IPS DF 4.7 (cell line): Measurements from ENCODE around the gene CARD11.

ENCODE experiments used
- DNase-seq: peaks from one replicate; pipeline ENCODE4 v3.0.0-alpha.2; 2013; ENCODE audit warnings: low spot score; ENCODE audit errors: extremely low read depth

The CARD11 gene

DNA sequence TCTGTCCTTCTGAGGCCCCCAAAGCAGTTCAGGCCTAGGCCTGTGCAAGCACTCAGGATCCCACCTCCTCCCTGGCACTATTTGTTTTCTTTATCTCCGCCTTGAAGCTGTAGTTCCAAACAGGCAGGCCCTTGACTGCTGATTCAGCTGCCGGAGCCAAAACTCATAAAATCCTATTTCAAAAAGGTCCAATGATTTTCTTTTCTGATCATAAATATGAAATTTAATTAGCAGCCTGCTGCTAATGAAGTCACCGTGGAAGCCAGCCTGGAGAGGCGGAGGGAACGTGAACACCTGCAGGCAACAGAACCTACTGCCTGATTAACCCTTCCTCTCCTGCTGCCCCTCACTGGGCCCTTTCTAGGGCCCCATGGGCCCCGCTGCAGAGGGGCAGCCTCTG, 60.1 kb downstream of the CARD11 start:
- DNase-seq, result no peak

DNA sequence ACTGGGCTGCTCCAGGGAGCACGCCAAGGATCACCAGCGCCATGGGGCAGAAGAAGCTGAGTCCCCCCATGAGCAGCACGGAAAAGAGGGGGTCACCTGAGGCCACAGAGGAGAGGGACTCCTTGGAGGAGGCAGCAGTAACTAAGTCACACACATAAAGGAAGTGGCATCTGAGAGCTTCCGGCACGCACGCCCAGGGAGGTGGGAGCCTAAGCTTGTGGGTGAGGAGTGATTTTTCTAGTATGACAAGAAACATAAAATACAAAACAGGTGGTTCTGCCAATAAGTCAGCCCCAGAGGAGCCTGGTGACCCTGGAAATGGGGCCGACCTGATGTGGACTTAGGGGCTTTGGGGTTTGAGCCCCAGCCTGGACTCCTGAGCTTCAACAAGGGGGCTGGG, 60.8 kb downstream of the CARD11 start:
- DNase-seq, result no peak

DNA sequence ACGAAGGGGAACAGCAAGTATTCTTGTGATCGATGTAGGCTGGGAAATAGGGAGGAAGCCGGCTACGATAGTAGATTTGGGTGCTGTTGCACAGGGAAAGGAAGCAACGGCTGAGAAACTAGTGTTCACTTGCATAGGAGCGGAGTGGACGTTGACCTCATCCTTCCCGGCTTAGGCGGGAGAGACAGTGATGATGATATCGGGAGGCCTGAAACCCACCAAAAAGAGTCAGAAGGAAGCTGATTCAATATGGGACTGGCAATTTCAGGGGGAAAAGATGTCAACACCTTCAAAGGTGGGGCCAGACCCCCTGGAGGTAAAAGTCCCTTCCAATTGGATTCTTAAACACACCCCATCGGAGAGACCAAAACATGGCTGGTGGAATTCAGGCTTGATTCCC, 61.3 kb downstream of the CARD11 start:
- DNase-seq, result no peak

DNA sequence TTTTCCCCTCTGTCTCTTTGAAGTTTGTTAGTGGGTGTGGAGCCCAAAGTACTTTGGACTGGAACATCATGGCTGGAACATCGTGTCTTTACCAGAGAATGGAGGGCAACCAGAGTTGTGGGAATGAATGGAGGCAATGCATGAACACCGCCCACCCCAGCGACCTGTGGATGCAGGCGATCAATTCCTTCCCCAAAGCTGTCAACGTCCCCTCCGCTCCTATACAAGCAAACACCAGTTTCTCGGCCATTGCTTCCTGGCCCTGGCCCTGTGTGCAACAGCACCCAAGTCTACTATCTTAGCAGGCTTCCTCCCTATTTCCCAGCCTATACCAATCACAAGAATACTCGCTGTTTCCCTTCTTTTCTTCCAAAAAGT, 62.6 kb downstream of the CARD11 start:
- DNase-seq, result no peak

DNA sequence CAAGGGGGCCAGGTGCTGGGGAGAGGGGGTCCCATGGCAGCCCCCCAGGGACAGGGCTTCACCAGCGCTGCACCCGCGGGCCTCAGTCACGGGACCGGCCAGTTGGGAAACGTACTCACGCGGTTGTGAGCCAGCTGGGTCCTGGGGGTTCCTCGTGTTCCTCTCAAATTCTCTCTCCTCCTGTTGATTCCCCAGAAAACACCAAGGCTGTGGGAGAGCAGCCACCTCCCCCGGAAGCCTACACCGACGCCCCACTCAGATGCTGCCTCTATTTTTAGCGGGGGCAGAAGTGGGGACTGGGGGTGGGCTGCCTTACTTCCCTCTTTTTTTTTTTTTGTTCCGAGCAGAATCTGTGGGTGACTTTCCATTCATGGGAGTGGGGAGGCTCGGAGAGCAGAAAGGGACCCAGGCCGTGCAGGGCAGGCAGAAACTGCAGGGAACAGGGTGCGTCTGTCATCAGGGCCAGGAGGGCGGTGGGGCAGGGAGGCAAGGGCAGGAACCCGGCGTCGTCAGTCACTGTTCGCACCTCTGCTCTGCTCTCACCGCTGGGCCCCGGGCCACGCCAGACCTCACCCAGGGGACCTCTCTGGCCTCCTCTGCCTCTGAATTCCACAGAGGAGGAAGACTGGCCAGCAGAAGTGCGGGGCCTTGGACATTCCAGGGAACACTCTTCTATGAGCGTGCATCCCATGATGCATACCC, 63.1 kb downstream of the CARD11 start:
- no peak for DNase-seq

DNA sequence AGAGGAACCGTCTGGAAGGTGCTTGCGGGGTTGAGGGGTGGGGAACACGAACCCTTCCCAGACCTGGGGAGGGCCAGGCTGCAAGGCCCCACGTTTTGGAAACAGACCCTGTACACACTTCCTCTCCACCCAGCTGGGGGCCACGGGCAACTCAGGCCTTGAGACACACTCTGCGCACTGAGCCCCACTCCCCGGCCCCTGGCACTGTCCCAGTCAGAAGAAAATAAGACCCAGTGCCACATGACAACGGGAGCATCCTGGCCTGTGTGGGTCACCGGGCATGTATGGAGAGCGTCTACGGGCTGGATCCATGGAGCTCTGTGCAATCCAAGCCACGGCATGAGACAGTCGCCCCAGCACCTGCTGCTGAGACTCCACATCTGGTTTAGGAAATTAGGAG, 63.7 kb downstream of the CARD11 start:
- DNase-seq, result no peak

DNA sequence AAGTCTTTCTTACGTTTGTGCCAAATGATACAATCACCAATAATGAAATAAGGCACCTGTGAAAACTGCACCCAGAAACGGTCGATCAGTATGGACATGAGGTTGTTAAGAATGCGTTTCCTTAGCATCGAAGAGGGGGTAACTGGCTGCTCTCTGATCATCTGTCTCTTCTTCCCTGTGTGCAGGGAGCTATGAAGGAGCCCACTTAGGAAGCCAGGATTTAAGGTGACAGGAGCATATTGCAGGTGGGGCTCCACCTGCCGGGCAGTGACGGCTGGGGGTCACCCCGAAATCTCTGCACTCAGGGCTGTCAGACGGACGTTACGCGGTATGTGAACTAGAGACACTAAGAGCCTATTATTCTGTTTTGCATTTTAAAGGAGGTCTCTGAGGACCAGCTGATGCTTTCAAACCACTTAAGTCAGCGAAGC, 64.5 kb downstream of the CARD11 start:
- no peak for DNase-seq

DNA sequence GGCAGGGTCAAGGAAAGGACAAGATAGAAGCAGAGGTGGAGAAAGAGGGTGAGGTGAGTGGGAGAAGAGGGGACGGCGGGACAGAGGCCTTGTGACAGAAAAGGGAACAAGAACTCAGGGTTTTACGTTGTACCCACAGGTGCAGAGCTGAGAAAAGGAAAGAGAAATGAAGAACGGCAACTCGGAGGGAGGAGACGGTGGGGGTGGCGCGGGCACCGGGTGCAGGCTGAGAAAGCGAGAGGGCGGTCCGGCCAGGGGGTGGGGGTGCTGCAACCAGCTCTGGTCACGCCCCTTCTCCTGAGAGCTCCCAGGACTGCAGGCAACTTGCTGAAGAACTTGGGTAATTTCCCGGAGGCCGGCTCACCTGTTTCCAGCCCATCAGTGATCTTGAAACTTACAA, 65.3 kb downstream of the CARD11 start:
- DNase-seq, result peak; percentile 9

DNA sequence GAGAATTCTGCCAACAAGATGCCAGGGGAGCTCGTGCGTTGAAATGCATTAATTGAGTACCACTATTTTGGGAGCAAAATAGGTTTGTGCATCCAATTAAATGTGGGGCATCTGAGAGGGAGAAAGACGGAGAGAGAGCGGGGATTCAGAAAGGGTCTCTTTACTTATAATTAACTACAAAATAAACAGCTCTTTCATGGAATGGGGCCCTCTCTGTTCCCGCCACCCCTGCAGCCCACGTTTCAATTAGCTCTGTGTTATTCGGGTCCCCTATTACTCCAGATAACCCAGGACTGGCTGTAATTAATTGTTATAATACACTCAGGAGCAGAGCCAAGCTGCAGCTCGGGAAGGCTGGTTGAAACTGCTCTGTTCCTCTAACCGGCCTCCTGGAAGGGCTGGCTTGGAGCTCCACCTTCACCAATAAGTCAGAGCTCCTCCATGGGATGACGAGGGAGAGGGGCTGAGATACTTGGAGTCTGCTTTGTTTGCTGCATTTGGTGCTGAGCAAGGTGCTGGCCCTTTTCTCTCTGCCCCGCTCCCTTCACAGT, 67.8 kb downstream of the CARD11 start:
- DNase-seq, result no peak

DNA sequence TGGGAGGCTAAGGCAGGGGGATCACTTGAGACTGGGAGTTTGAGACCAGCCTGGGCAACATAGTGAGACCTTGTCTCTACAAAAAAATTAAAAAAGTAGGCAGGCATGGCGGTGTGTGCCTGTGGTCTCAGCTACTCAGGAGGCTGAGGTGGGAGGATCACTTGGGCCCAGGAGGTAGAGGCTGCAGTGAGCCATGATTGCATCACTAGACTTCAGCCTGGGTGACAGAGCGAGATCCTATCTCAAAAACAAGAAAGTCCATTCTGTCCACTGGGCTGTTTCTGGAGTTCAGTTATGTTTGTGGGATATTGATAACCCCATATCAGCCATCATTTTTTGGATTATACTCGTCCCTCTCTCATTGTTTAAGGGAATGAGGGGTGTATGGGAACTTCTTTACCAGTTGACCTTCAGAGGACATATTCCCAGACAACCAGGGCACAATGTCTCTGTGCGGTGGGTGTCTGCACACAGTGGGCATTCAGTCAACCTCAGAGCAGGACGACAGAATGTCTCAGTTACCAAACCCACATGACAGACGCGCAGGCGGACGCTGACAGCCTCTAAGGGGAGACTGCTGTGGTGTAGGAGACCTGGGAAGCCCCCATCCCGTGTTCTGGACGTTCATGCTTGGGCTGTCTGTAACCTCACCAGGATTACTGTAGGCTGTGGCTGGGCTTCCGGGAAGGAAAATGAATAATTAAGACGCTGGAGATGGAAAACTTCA, 69.4 kb downstream of the CARD11 start:
- no peak for DNase-seq

DNA sequence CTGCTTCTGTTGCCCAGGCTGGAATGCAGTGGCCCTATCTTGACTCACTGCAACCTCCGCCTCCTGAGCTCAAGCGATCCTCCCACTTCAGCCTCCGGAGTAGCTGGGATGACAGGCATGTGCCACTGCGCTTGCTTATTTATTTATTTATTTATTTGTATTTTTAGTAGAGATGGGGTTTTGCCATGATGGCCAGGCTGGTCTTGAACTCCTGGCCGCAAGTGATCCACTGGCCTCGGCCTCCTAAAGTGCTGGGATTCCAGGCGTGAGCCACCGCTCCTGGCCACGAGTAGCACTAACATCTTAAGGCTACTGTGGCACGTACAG, 70.9 kb downstream of the CARD11 start:
- DNase-seq, result no peak

DNA sequence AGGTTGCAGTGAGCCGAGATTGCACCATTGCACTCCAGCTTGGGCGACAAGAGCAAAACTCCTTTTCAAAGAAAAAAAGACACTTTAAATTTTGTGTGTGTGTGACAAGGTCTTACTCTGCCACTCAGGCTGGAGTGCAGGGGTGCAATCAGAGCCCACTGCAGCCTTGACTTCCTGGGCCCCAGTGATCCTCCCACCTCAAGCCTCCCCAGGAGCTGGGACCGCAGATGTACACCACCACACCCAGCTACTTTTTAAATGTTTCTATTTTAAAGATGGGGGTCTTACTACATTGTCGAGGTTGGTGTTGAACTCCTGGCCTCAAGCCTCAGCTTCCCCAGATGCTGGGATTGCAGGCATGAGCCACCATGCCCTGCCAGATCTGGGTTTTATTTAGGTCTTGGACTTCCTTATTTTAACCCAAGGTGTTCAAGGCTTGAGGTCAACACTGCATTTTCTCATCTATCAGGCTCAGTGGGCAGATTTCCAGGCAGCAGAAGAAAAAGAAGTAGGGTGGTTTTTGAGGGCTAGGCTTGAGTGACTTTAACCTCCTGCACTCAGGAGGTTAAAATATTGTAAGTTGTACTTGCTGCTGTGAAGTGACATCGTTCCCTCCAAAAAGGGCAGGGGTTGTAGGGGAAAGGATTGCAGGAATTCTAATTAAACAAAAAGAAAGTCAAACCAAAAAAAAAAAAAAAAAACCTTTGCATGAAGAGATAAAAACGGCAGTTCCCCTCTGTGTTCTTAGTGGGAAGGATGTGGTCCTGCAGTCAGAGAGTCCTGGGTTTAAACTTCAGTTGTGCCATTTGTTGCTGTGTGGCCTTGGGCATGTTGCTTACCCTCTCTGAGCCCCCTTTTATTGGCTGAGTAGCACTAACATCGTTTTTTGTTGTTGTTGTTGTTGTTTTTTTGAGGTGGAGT, 71.5 kb downstream of the CARD11 start:
- no peak for DNase-seq

DNA sequence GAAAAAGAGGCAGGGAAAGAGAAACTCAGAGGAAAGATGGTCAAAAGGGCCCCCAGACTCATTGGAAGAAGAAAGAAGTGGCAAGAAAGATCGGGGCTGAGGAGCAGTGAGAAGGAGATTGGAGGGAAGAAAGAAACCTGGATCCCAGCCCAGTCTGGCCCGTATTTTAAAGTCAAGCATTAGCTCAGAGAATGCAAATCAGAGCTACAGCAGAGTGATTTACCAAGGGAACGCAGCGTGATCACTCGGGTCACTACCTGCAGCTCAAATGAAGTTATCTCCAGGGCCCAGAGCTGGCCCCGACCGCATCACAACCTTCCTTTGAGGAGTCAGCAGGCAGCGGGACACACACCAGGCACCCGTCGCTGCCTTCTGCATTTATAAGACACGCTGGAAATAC, 72.8 kb downstream of the CARD11 start:
- DNase-seq, result no peak

DNA sequence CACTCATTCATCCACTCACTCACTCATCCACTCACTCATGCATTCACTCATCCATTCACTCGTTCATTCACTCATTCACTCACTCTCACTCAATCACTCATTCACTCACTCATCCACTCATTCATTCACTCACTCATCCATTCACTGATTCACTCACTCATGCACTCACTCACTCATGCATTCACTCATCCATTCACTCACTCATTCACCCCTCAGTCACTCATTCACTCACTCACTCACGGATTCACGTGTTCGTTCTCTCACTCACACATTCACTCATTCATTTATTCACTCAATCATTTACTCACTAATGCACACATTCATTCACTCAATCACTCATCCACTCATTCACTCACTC, 73.4 kb downstream of the CARD11 start:
- no peak for DNase-seq

DNA sequence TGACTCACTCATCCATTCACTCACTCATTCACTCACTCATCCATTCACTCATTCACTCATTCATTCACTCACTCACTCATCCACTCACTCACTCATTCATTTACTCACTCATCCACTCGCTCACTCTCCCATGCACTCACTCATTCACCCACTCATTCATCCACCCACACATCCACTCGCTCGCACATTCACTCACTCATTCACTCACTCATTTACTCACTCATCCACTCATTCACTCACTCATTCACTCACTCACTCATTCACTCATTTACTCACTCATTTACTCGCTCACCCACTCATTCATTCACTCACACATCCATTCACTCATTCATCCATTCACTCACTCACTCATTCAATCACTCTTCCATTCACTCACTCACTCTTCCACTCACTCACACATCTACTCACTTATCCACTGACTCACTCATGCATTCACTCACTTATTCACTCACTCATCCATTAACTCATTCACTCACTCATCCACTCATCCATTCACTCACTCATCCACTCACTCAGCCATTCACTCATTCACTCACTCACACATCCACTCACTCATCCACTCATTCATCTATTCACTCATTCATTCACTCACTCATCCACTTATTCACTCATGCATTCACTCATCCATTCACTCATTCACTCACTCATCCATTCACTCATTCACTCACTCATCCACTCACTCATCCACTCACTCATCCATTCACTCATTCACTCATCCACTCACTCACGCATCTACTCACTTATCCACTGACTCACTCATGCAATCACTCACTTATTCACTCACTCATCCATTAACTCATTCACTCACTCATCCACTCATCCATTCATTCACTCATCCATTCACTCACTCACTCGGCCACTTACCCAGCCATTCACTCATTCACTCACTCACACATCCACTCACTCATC, 74.0 kb downstream of the CARD11 start:
- DNase-seq, result no peak

DNA sequence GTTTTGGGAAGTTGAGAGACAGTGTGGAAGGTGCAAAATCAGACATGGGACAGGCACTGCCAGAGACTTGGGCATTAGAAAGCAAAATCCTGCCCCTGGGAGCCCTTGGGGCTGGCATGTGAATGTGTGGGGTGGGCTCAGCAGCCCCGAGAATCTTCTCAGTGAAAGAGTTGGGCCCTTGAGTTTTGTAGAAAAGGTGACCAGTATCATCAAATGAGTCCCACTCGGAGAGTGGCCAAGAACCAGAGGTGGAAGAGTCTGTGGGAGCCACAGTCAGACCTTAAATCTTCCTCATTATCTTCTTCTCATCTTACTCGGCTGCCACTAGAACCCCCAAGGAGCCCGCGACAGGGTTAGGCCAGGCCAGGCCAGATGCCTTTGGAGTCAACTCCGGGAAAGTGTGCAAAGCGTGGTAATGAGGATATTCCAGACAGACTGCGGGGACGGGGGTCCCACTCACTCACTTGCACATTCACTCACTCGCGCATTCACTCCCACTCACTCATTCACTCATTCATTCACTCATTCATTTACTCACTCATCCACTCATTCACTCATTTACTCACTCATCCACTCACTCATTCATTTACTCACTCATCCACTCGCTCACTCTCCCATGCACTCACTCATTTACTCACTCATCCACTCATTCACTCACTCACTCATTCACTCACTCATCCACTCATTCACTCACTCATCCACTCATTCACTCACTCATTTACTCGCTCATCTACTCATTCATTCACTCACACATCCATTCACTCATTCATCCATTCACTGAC, 74.9 kb downstream of the CARD11 start:
- DNase-seq, result no peak

DNA sequence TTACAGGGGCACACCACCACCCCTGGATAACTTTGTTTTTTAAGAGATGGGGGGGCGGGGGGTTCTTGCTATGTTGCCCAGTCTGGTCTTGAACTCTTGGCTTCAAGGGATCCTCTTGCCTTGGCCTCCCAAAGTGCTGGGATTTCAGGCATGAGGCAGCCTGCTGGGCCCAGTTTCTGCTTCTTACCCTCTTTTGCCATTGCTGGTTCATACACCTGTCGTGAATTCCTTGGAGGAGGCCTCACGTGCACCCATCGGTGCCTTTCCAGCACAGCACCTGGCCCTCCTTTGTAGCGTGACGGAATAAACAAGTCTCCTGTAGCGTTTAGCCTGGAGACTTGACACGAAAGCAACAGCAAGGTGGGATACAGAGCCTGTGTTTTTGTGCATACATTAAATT, 75.5 kb downstream of the CARD11 start:
- no peak for DNase-seq

DNA sequence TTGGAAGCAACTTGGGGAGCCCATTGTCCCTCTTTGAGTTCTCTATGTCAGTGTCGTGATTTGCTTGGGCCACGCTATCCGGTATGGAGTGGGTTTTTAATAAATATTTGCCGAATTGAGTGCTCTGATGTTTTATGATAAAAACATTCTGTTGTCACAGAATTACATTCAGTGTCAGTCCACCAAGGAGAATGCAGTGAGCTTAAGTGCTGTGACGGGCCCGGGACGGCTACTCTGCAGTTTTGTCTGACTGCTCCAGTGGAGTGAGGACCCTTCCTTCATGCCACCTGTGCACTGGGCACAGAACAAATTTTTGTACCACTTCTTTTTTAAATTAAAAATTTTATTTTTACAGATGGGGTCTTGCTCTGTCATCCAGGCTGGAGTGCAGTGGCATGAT, 76.0 kb downstream of the CARD11 start:
- no peak for DNase-seq

DNA sequence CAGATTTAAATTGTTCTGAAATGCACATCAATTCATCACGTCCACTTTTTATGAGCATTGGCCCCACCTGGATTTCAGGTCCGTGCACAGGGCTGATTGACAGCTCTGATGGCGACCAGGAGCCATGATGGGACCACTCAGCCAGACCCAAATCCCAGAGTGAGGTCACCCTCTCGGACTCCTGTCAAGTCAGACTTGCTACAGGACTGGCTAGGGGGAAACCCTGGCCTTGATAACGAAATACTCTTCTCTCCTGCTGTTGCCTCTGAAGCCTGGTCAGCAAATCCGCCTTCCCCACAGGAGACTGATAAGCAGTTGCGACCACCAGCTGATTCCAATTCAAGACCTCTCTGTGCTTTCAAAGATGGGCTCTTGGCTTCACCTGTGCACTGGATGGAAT, 76.4 kb downstream of the CARD11 start:
- no peak for DNase-seq

DNA sequence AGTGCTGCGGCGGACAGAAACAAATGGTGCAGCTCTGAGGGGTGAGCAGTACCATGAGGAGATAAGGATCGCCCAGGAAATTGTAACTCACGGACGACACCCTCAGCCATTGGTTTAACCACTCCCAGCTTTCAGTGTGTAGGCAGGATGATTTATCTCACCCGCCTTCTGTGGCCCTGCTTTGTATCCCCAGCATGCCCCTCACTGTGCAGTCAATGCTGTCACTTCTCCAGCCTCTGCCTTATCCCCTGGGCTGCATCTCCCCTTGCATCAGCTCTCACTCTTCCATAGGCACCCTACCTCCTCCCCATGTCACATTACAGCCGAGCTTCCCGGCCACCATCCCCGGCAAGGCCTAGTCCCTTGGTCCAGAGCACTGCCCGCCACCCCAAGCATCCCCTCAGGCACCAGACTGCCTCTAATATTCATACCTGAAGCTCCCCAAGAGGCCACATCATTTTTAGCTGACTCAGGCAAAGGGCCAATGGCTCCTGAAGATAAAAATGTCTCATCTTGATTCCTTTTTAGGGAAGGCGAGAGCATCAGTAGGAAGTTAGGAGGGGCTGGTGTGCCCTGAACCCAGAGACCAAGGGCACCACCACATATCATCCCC, 77.1 kb downstream of the CARD11 start:
- no peak for DNase-seq
